Upper lobe of right lung (tissue), 1 donor: ENCODE measurements around the gene MRPL44. TPM values are rescaled to one million over a fixed set of nuclear protein-coding genes. Genes with fewer than 3 reads are reported as not detected.

Experiments
- ATAC-seq: fragments of 200-7000 bp; cut with Tn5 transposase; one replicate; pipeline ENCODE4 v1.9.1; 2020; ENCODE audit warnings: mild to moderate bottlenecking, moderate library complexity
- DNase-seq: peaks from one replicate; pipeline ENCODE4 v3.0.0-alpha.2; 2020
- H3K27ac ChIP-seq: fragments of 200-600 bp; one replicate; pipeline ENCODE4 v1.8.0; 2022
- H3K27me3 ChIP-seq: fragments of 200-600 bp; one replicate; pipeline ENCODE4 v1.8.0; 2022; ENCODE audit warnings: mild to moderate bottlenecking
- H3K36me3 ChIP-seq: fragments of 200-600 bp; one replicate; pipeline ENCODE4 v1.8.0; 2022
- H3K4me1 ChIP-seq: fragments of 200-600 bp; one replicate; pipeline ENCODE4 v1.8.0; 2022
- H3K4me3 ChIP-seq: fragments of 200-600 bp; one replicate; pipeline ENCODE4 v1.8.0; 2022; ENCODE audit warnings: mild to moderate bottlenecking
- H3K9me3 ChIP-seq: fragments of 200-600 bp; one replicate; pipeline ENCODE4 v1.8.0; 2022
- intact Hi-C: fragments of 100-400 bp; cut with DNase I; formaldehyde crosslinking; loops from one replicate; pipeline ENCODE4 v1.11.0; 2022
- total RNA-seq: library from RNA; stranded (reverse); fragmentation: NEBNext Ultra II Directional; extraction: Animal tissue kit (Norgen Biotek cat#: 25700); gene quantifications from one replicate; pipeline ENCODE4 v1.2.1, GENCODE V29; 2021
- TF ChIP-seq, protein P1 (sequence below): fragments of 200-600 bp; IDR thresholded peaks from one replicate; pipeline ENCODE4 v1.8.0; 2022; ENCODE audit warnings: antibody characterized with exemption
- donor health status: DM: no; HTN: yes; CAD: no; lungs with severe emphysema.

MRPL44 gene
- total RNA-seq, 1 donor from 2014 or later: 18.9 TPM

DNA sequence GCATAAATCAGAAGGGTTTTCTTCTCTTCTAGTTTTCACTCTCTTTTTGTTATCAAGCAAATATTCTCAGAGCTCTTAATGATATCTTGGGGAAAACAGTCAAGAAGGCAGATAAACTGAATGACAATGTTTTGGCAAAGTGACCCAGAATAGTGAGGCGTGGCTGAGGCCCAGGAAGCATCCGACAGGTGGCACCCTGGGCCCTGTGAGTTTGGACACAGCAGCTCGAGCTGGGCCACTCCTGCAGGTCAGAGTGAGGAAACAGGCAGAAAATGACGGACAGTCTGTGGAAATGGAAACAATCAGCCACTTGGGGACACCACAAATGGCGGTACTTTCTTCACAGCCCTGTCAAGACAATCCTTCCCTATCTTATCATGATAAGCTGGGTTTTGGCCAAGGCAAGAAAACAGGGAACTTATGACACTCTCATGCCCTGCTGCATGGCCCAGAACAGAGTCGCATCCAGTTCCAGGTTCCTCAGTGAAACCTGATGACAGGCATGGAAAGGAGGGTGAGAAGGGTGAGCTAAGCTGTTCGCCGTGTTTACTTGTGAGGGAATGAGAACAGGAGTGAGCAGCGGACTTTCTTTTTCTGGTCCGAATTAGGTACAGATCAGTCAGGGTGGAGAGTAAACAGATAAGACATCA lies 32.1 kb downstream of the MRPL44 start:
- Histone ChIP-seq H3K36me3 (no peaks in the 10 kb centered on the region), H3K4me1 (no peaks in the 10 kb centered on the region), H3K27me3 (no peaks in the 10 kb centered on the region), H3K4me3 (no peak overlapping the region), H3K27ac (no peak overlapping the region), H3K9me3 (no peaks in the 10 kb centered on the region)
- peak; percentile 74 for ATAC-seq
- TF ChIP-seq, protein P1, sequence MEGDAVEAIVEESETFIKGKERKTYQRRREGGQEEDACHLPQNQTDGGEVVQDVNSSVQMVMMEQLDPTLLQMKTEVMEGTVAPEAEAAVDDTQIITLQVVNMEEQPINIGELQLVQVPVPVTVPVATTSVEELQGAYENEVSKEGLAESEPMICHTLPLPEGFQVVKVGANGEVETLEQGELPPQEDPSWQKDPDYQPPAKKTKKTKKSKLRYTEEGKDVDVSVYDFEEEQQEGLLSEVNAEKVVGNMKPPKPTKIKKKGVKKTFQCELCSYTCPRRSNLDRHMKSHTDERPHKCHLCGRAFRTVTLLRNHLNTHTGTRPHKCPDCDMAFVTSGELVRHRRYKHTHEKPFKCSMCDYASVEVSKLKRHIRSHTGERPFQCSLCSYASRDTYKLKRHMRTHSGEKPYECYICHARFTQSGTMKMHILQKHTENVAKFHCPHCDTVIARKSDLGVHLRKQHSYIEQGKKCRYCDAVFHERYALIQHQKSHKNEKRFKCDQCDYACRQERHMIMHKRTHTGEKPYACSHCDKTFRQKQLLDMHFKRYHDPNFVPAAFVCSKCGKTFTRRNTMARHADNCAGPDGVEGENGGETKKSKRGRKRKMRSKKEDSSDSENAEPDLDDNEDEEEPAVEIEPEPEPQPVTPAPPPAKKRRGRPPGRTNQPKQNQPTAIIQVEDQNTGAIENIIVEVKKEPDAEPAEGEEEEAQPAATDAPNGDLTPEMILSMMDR: no peak
- DNase-seq: no peak
- intact Hi-C loops: no loop called here

DNA sequence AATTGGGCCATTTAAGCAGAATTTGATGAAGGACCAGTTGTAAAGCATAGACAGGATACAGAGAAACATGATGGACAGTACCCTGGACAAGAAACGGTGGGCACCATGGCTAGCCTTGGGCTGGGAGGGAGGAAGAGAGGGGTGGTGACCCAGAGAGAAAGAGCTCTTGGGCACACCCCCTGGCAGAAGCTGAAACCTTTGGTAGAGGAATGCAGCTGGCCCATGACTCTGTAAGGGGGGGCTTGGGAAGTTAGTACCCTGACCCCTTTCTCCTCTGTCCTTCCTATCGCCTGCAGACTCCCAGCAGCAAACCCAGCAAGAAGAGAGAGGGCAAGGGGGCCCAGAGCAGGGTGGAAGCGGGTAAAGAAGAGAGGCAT lies 32.6 kb downstream of the MRPL44 start:
- H3K9me3 ChIP-seq: no peaks in the 10 kb centered on the region
- intact Hi-C loops: no loop called here
- TF ChIP-seq, protein P1: no peak
- no peaks in the 10 kb centered on the region for H3K4me1 ChIP-seq
- peak; percentile 32 for ATAC-seq
- no peaks in the 10 kb centered on the region for H3K27me3 ChIP-seq
- no peak overlapping the region for H3K27ac ChIP-seq
- H3K4me3 ChIP-seq: no peak overlapping the region
- no peak for DNase-seq
- no peaks in the 10 kb centered on the region for H3K36me3 ChIP-seq

DNA sequence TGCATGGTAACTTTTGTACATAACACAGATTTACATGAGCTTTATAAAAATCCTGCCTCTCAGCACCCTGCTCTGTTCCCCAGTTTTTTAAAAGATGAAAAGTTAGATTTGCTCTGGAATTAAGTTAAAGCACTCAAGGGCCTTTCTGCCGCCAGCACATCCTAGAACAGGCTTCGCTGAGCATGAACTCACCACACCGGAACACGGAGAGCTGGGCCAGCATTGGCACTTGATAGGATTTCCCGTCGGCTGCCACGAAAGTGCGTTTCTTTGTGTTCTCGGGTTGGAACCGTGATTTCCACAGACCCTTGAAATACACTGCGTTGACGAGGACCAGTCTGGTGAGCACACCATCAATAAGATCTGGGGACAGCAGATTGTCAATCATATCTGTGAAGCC lies 34.3 kb downstream of the MRPL44 start:
- intact Hi-C loops: no loop called here
- H3K27me3 ChIP-seq: no peaks in the 10 kb centered on the region
- no peaks in the 10 kb centered on the region for H3K4me1 ChIP-seq
- H3K36me3 ChIP-seq: no peaks in the 10 kb centered on the region
- H3K9me3 ChIP-seq: no peaks in the 10 kb centered on the region
- no peak overlapping the region for H3K27ac ChIP-seq
- TF ChIP-seq, protein P1: no peak
- ATAC-seq: no peak
- no peak overlapping the region for H3K4me3 ChIP-seq
- DNase-seq: no peak

DNA sequence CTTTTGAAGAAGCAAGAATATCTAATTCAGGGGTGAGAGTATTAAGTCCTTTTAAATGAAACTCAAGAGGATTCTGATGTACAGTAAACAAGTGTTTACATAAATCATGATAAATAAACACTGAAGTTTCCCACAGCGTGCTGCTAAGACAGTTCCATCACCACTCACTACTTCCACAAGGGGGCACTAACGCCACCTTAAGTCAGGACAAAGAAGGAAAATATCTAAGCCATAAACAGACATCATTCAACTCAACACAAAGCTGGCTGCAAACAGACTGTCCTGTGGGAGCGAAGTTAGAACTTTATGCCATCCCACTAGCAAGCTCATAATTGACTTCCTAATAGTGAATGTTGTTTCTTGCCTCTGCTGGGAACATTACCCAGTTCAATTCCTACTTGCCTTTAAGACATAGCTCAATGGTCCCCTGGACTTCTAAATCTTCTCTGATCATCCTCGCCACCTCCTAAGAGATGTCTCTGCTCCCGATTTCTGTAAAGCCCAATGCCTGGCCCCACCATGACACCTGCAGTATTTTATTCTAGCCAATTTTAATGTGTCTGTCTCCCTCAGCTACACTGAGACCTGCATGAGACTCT lies 36.5 kb downstream of the MRPL44 start:
- intact Hi-C loops: no loop called here
- no peak overlapping the region for H3K27ac ChIP-seq
- no peaks in the 10 kb centered on the region for H3K9me3 ChIP-seq
- H3K4me3 ChIP-seq: no peak overlapping the region
- H3K27me3 ChIP-seq: no peaks in the 10 kb centered on the region
- TF ChIP-seq, protein P1: peak; percentile 89
- ATAC-seq (peak; percentile 81), DNase-seq (no peak)
- H3K36me3 ChIP-seq: no peaks in the 10 kb centered on the region
- H3K4me1 ChIP-seq: no peaks in the 10 kb centered on the region

DNA sequence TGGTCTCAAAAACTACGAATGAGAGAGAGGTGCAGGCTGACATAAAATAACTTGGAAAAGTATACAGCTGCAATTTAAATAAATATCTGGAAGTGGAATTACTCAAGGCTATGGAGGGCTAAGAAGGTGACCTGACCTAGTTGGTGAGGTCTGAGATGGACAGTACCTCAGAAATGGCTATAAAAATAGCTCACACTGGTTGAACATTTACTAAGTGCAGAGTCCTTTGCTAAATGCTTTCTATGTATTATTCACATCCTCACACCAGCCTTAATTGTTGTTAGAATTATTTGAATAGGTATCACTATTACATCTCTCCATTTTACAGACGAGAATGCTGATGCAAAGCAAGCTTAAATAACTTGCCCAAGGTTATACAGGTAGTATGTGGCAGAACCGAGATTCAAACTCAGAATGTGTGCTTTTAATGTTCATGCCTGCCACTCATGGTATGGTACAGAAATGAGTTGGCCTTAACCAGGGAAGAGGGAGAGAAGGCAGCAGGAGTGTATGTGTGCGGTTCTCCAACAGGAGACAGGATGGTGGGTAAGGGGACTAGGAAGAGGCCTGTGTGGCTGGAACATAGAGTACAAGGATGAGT lies 37.4 kb downstream of the MRPL44 start:
- Histone ChIP-seq H3K9me3 (no peaks in the 10 kb centered on the region), H3K27me3 (no peaks in the 10 kb centered on the region), H3K4me1 (no peaks in the 10 kb centered on the region), H3K4me3 (no peak overlapping the region), H3K36me3 (no peaks in the 10 kb centered on the region), H3K27ac (no peak overlapping the region)
- intact Hi-C loops: no loop called here
- TF ChIP-seq, protein P1: no peak
- no peak for DNase-seq
- ATAC-seq: no peak
